Spleen (tissue), 7 donors: ENCODE measurements around the gene OBSCN.

Source experiments
- CTCF ChIP-seq, 11 experiments: fragments of 200-600 bp in 7 of 11; fragments of 450-650 bp in 4 of 11; sonication (generic) in 4 of 11; IDR thresholded peaks in 8 of 11; conservative IDR thresholded peaks in 3 of 11; 1 replicate in 7 of 11; 2 replicates in 4 of 11; pipeline versions ENCODE4 v1.4.0 to v1.8.0; 2016 to 2021; ENCODE audit warnings: antibody characterized with exemption in 11 of 11, inconsistent platforms in 4 of 11, mild to moderate bottlenecking in 1 of 11
- POLR2A ChIP-seq, 3 donors: fragments of 450-650 bp; IDR thresholded peaks; one replicate each; pipeline ENCODE4 v1.5.1; 2017; ENCODE audit warnings: antibody characterized with exemption in 3 of 3, mild to moderate bottlenecking in 1 of 3
- donor health status: DM: no; HTN: no; CAD: no; lungs with moderate emphysema.
- donor health status: DM: no; HTN: no; CAD: no.
- donor health status: DM: no; HTN: no; CAD: no.

GRCh38 chr1:228279011-228279721 is 71.3 kb downstream of the OBSCN start:
- TF ChIP-seq CTCF (IDR thresholded peaks at IDR 0.05 in 8 of 11, conservative IDR thresholded peaks at IDR 0.05 in 3 of 11) (no peak), POLR2A (IDR thresholded peaks at IDR 0.05) (no peak)
